Measurements from ENCODE around the gene GMDS. TPM values are rescaled to one million over a fixed set of nuclear protein-coding genes. Genes with fewer than 3 reads are reported as not detected.

GMDS gene
- total RNA-seq, 1 experiment from 2014 or later: 35.0 TPM

GRCh38 chr6:2114100-2114499, 131.3 kb downstream of the GMDS start:
- H3K27me3 Mint-ChIP-seq (ENCODE audit: low read depth): no peaks in the 10 kb centered on the region
- DNase-seq (ENCODE audit: low spot score): no peak
- H3K4me3 Mint-ChIP-seq: no peak overlapping the region
- H3K9me3 Mint-ChIP-seq: no peaks in the 10 kb centered on the region
- TF ChIP-seq ZBTB43 (CRISPR knock-in tag; IDR thresholded peaks at IDR 0.05) (no peak), RELA (CRISPR knock-in tag; IDR thresholded peaks at IDR 0.05; ENCODE audit: borderline replicate concordance) (no peak), SP1 (CRISPR knock-in tag; conservative IDR thresholded peaks at IDR 0.05) (no peak), ZNF425 (CRISPR knock-in tag; conservative IDR thresholded peaks at IDR 0.05) (no peak), NFYB (CRISPR knock-in tag; conservative IDR thresholded peaks at IDR 0.05; ENCODE audit: low read depth) (no peak), FOXP4 (CRISPR knock-in tag; IDR thresholded peaks at IDR 0.05) (no peak), USF2 (CRISPR knock-in tag; IDR thresholded peaks at IDR 0.05) (no peak), FOXJ3 (CRISPR knock-in tag; IDR thresholded peaks at IDR 0.05; ENCODE audit: borderline replicate concordance) (no peak), E2F1 (CRISPR knock-in tag; IDR thresholded peaks at IDR 0.05) (no peak), FOXP1 (CRISPR knock-in tag; IDR thresholded peaks at IDR 0.05; ENCODE audit: borderline replicate concordance) (no peak), ZNF396 (CRISPR knock-in tag; IDR thresholded peaks at IDR 0.05; ENCODE audit: borderline replicate concordance) (no peak)
- ATAC-seq: no peak
- H3K27ac Mint-ChIP-seq: no peak overlapping the region
- ChIA-PET CTCF (no interaction called here), POLR2A (no interaction called here)
- no peaks in the 10 kb centered on the region for H3K36me3 Mint-ChIP-seq
- H3K4me1 Mint-ChIP-seq: peaks cover 15% of the 10 kb centered on the region

- Mint-ChIP-seq H3K27ac (no peak overlapping the region), H3K4me1 (peaks cover 14% of the 10 kb centered on the region), H3K27me3 (ENCODE audit: low read depth) (no peaks in the 10 kb centered on the region), H3K4me3 (no peak overlapping the region), H3K9me3 (no peaks in the 10 kb centered on the region), H3K36me3 (no peaks in the 10 kb centered on the region)
- POLR2A ChIA-PET: no interaction called here
- ATAC-seq (no peak), DNase-seq (ENCODE audit: low spot score) (no peak)
- CTCF ChIA-PET: no interaction called here
- TF ChIP-seq GRHL2 (CRISPR knock-in tag; IDR thresholded peaks at IDR 0.05; ENCODE audit: insufficient replicate concordance, severe bottlenecking) (no peak), ERG (CRISPR knock-in tag; IDR thresholded peaks at IDR 0.05) (no peak), TCF7 (CRISPR knock-in tag; IDR thresholded peaks at IDR 0.05; ENCODE audit: low read depth) (no peak), E2F4 (CRISPR knock-in tag; IDR thresholded peaks at IDR 0.05; ENCODE audit: borderline replicate concordance, low read depth) (no peak), TEAD4 (CRISPR knock-in tag; IDR thresholded peaks at IDR 0.05) (no peak), ZNF219 (CRISPR knock-in tag; IDR thresholded peaks at IDR 0.05; ENCODE audit: borderline replicate concordance) (no peak), CTCF (IDR thresholded peaks at IDR 0.05) (no peak), USF2 (CRISPR knock-in tag; IDR thresholded peaks at IDR 0.05) (no peak), TP53 (CRISPR knock-in tag; IDR thresholded peaks at IDR 0.05) (no peak), PREB (CRISPR knock-in tag; IDR thresholded peaks at IDR 0.05; ENCODE audit: borderline replicate concordance) (no peak)
Observed at GRCh38 chr6:2111162-2111677, 134.2 kb downstream of the GMDS start.

Data from WTC11 (cell line).